Effector CD4-positive, alpha-beta T cell (primary cell): ENCODE data around the gene DHRS1.
A peak's percentile ranks its signal among the peaks of the same experiment; 100 is the strongest.

Source experiments
- DNase-seq: peaks from one replicate; pipeline ENCODE4 v3.0.0-alpha.2; 2020

Gene DHRS1

GRCh38 chr14:24327303-24327702, 27.7 kb upstream of the DHRS1 start:
- no peak for DNase-seq

GRCh38 chr14:24325963-24326362, 26.4 kb upstream of the DHRS1 start:
- no peak for DNase-seq

- DNase-seq = no peak
Measured at GRCh38 chr14:24325041-24325530, 25.5 kb upstream of the DHRS1 start.

- no peak for DNase-seq
Measured at GRCh38 chr14:24324024-24324423, 24.4 kb upstream of the DHRS1 start.

- no peak for DNase-seq
Measured at GRCh38 chr14:24323341-24323740, 23.8 kb upstream of the DHRS1 start.

GRCh38 chr14:24322672-24323071, 23.1 kb upstream of the DHRS1 start:
- DNase-seq = no peak

GRCh38 chr14:24321212-24321975, 21.8 kb upstream of the DHRS1 start:
- no peak for DNase-seq

- no peak for DNase-seq
Measured at GRCh38 chr14:24317141-24317928, 17.8 kb upstream of the DHRS1 start.

GRCh38 chr14:24316597-24316950, 17.0 kb upstream of the DHRS1 start:
- DNase-seq = no peak

- no peak for DNase-seq
Measured at GRCh38 chr14:24315807-24316596, 16.4 kb upstream of the DHRS1 start.

- DNase-seq = no peak
Measured at GRCh38 chr14:24315243-24315806, 15.7 kb upstream of the DHRS1 start.

GRCh38 chr14:24314377-24315193, 15.0 kb upstream of the DHRS1 start:
- DNase-seq = no peak

- no peak for DNase-seq
Measured at GRCh38 chr14:24313913-24314312, 14.3 kb upstream of the DHRS1 start.

GRCh38 chr14:24312736-24313507, 13.3 kb upstream of the DHRS1 start:
- no peak for DNase-seq

- DNase-seq = no peak
Measured at GRCh38 chr14:24311837-24312615, 12.4 kb upstream of the DHRS1 start.

- peak; percentile 59 for DNase-seq
Measured at GRCh38 chr14:24310646-24311604, 11.3 kb upstream of the DHRS1 start, which contains the start of gene LTB4R. LTB4R (plus strand) TSS chr14:24311502; CDS start chr14:24315652, 4,150 bp downstream.

- no peak for DNase-seq
Measured at GRCh38 chr14:24310265-24310645, 10.7 kb upstream of the DHRS1 start.

GRCh38 chr14:24309538-24310264, 10.1 kb upstream of the DHRS1 start, which contains the start of gene LTB4R2:
LTB4R2 (plus strand) TSS chr14:24310140; CDS start chr14:24310665, 525 bp downstream.
- DNase-seq = no peak
